Measurements from ENCODE around the gene MAML2. TPM values are rescaled to one million over a fixed set of nuclear protein-coding genes. Genes with fewer than 3 reads are reported as not detected.

MAML2 gene
- polyA plus RNA-seq, 1 of the 3 experiments (the other 2 are of a cell fraction) = 20.1 TPM

DNA sequence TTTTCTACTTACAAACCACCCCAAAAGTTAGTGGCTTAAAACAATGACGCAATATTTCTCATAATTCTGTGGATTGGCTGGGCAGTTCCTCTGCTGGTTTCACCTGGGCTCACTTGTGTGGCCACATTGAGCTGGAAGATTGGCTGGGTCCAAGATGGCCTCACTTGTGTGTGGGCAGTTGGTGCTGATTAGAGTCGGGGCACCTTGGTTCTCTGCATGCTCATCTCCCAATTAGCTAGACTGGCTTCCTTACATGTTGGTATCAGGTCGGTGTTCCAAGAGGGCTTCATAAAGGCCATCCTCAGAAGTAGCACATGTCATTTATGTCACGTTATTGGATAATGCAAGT lies 12.5 kb downstream of the MAML2 start:
- peaks cover 2% of the 10 kb centered on the region; the same call in 1 of the 2 replicates for H4K20me1 ChIP-seq (ENCODE audit: insufficient read depth)
- TF ChIP-seq NFIC (IDR thresholded peaks at IDR 0.05; ENCODE audit: borderline replicate concordance) (no peak), GATA2 (CRISPR knock-in tag; IDR thresholded peaks at IDR 0.05) (no peak), MXI1 (IDR thresholded peaks at IDR 0.05; ENCODE audit: low read depth, low read length) (no peak), FOSL2 (IDR thresholded peaks at IDR 0.05; ENCODE audit: borderline replicate concordance, low read depth) (no peak), USF2 (IDR thresholded peaks at IDR 0.05; ENCODE audit: borderline replicate concordance, low read depth, low read length) (no peak), NRF1 (IDR thresholded peaks at IDR 0.05; ENCODE audit: low read depth, low read length) (no peak), EZH2phosphoT487 (IDR thresholded peaks at IDR 0.05; ENCODE audit: borderline replicate concordance, low read depth) (no peak), MEF2A (IDR thresholded peaks at IDR 0.05; ENCODE audit: borderline replicate concordance, low read depth) (no peak), POLR2AphosphoS5 (IDR thresholded peaks at IDR 0.05; ENCODE audit: low read depth, low read length) (no peak), YY1 (IDR thresholded peaks at IDR 0.05; ENCODE audit: low read depth) (no peak), ELF1 (IDR thresholded peaks at IDR 0.05) (no peak), RXRA (IDR thresholded peaks at IDR 0.05; ENCODE audit: borderline replicate concordance, low read depth) (no peak)
- TF ChIP-seq, protein P1, sequence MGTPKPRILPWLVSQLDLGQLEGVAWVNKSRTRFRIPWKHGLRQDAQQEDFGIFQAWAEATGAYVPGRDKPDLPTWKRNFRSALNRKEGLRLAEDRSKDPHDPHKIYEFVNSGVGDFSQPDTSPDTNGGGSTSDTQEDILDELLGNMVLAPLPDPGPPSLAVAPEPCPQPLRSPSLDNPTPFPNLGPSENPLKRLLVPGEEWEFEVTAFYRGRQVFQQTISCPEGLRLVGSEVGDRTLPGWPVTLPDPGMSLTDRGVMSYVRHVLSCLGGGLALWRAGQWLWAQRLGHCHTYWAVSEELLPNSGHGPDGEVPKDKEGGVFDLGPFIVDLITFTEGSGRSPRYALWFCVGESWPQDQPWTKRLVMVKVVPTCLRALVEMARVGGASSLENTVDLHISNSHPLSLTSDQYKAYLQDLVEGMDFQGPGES (IDR thresholded peaks at IDR 0.05; ENCODE audit: low read depth, low read length) = no peak
- no peak for DNase-seq
- H3K27me3 ChIP-seq (ENCODE audit: insufficient read depth) = no peaks in the 10 kb centered on the region
- H2AFZ ChIP-seq (ENCODE audit: low read depth) = no peak overlapping the region
- H3K79me2 ChIP-seq (ENCODE audit: insufficient read depth) = peaks cover 100% of the 10 kb centered on the region
- peaks cover 54% of the 10 kb centered on the region for H3F3A ChIP-seq (replicated peaks; ENCODE audit: insufficient read depth)
- no peak overlapping the region for H3K4me2 ChIP-seq
- peaks cover 11 to 21% of the 10 kb centered on the region in 2 experiments for H3K36me3 ChIP-seq (replicated peaks in 1 of 2; ENCODE audit: control insufficient read depth in 1 of 2, insufficient read depth in 2 of 2, low read length in 1 of 2)
- peak overlapping the region in 1 of 2 experiments; percentile 65; a peak in 1 of 4 replicates for H3K27ac ChIP-seq (ENCODE audit: low read depth in 2 of 2, low read length in 1 of 2)
- no peaks in the 10 kb centered on the region for H3K9me3 ChIP-seq
- ChIA-PET POLR2A (no interaction called here), CTCF (interaction anchor here (3.9 kb wide), 1 partner anchor 12 kb away, joined by 16 read pairs; the partner anchor contains the start of gene MAML2)
- H3K9ac ChIP-seq = no peak overlapping the region
- 100% methylated on average over 4 of the region's 4 CpGs for WGBS (ENCODE audit: low lambda C conversion rate)
- H3K4me1 ChIP-seq (ENCODE audit: control insufficient read depth in 1 of 2, insufficient read depth in 2 of 2, low read depth in 1 of 2, low read length in 1 of 2) = peaks cover 0 to 46% of the 10 kb centered on the region in 2 experiments
- no peaks in the 10 kb centered on the region for H3K9me2 ChIP-seq
- no peak overlapping the region for H3K4me3 ChIP-seq (ENCODE audit: low read depth in 2 of 2, low read length in 1 of 2)

DNA sequence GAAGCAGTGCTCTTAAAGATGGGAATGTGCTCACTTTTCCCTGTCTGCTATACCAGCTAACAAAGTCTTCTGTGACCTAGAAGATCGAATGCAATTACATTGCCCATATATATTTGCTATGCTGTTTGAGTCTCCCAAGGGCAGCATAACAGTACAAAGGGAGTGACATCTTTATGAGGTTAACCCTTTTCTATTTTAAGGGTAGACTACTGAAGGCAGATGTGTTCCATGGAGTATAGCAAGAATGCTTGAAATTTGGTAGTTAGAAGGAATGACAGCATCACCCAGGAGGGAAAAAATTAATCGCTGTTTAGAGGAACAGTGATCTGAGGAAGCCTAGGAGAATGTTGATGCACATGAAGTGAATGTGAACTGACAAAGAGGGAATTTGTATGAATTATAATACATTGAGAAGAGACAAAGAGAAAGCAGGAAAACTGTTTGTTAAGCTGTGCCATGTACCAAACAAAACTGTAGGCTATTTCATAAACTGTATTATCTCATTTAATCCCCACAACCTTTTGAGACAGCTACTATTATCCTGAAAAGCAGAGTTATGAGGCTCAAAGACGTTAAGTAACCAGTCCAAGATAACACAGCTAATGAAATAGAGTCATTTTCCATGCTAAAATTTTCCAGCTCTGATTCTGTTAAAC lies 13.0 kb downstream of the MAML2 start:
- Histone ChIP-seq H3K9me3 (no peaks in the 10 kb centered on the region), H2AFZ (ENCODE audit: low read depth) (no peak overlapping the region), H3K9me2 (no peaks in the 10 kb centered on the region), H4K20me1 (ENCODE audit: insufficient read depth) (no peaks in the 10 kb centered on the region; the same call in 1 of the 2 replicates), H3K4me1 (ENCODE audit: control insufficient read depth in 1 of 2, insufficient read depth in 2 of 2, low read depth in 1 of 2, low read length in 1 of 2) (peaks cover 0 to 51% of the 10 kb centered on the region in 2 experiments), H3K4me2 (0 out of 2 replicates have a peak overlapping the region, but pooled peaks have one; percentile 61), H3K79me2 (ENCODE audit: insufficient read depth) (peaks cover 100% of the 10 kb centered on the region), H3K9ac (no peak overlapping the region), H3K4me3 (ENCODE audit: low read depth in 2 of 2, low read length in 1 of 2) (0 out of 4 replicates have a peak overlapping the region, but pooled peaks of 1 of the 2 experiments have one; percentile 14), H3K27me3 (ENCODE audit: insufficient read depth) (no peaks in the 10 kb centered on the region), H3K27ac (ENCODE audit: low read depth in 2 of 2, low read length in 1 of 2) (peak overlapping the region; percentile 45 to 65), H3F3A (replicated peaks; ENCODE audit: insufficient read depth) (peaks cover 59% of the 10 kb centered on the region), H3K36me3 (replicated peaks in 1 of 2; ENCODE audit: control insufficient read depth in 1 of 2, insufficient read depth in 2 of 2, low read length in 1 of 2) (peaks cover 8 to 16% of the 10 kb centered on the region in 2 experiments)
- WGBS (ENCODE audit: low lambda C conversion rate) = 88% methylated on average over 3 of the region's 3 CpGs
- POLR2A ChIA-PET = no interaction called here
- no peak for DNase-seq
- CTCF ChIA-PET = interaction anchor here (3.9 kb wide), 1 partner anchor 13 kb away, joined by 16 read pairs; the partner anchor contains the start of gene MAML2
- TF ChIP-seq EP300 (IDR thresholded peaks at IDR 0.05; ENCODE audit: borderline replicate concordance in 1 of 2, low read depth in 1 of 2, low read length in 1 of 2) = no peak
- no peak for TF ChIP-seq EZH2phosphoT487 (IDR thresholded peaks at IDR 0.05; ENCODE audit: borderline replicate concordance, low read depth)
- TF ChIP-seq, protein P2, sequence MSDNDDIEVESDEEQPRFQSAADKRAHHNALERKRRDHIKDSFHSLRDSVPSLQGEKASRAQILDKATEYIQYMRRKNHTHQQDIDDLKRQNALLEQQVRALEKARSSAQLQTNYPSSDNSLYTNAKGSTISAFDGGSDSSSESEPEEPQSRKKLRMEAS (IDR thresholded peaks at IDR 0.05; ENCODE audit: low read depth) = no peak
- no peak for TF ChIP-seq ELF1 (IDR thresholded peaks at IDR 0.05)
- TF ChIP-seq NFIC (IDR thresholded peaks at IDR 0.05; ENCODE audit: borderline replicate concordance) = no peak
- no peak for TF ChIP-seq USF2 (IDR thresholded peaks at IDR 0.05; ENCODE audit: borderline replicate concordance, low read depth, low read length)
- no peak for TF ChIP-seq USF1 (IDR thresholded peaks at IDR 0.05; ENCODE audit: borderline replicate concordance, low read depth)
- TF ChIP-seq FOXJ3 (CRISPR knock-in tag; IDR thresholded peaks at IDR 0.05) = no peak
- no peak for TF ChIP-seq TEAD4 (IDR thresholded peaks at IDR 0.05; ENCODE audit: borderline replicate concordance, insufficient read depth)
- TF ChIP-seq NRF1 (IDR thresholded peaks at IDR 0.05; ENCODE audit: low read depth, low read length) = no peak
- no peak for TF ChIP-seq MXI1 (IDR thresholded peaks at IDR 0.05; ENCODE audit: low read depth, low read length)
- TF ChIP-seq PBX3 (IDR thresholded peaks at IDR 0.05) = no peak

Measured in SK-N-SH (cell line).